K562 (cell line): ENCODE results near the gene MYB. TPM values are rescaled to one million over a fixed set of nuclear protein-coding genes. Genes with fewer than 3 reads are reported as not detected.

Source experiments
- CREB1 ChIP-seq, 2 experiments: sonication (generic) in 1 of 2; formaldehyde crosslinking in 1 of 2; IDR thresholded peaks; 2 replicates each; pipeline versions ENCODE4 v1.6.1 to v1.8.0; 2012 to 2022; ENCODE audit warnings: inconsistent platforms in 1 of 2, mild to moderate bottlenecking in 1 of 2, missing genetic modification reagents in 1 of 2, moderate library complexity in 1 of 2
- DPF2 ChIP-seq: fragments of 450-650 bp; IDR thresholded peaks from 2 replicates; pipeline ENCODE4 v1.6.1; 2016
- GTF2E2 ChIP-seq: fragments of 200-800 bp; sonication (Bioruptor generic); IDR thresholded peaks from 2 replicates; pipeline ENCODE4 v1.6.1; 2016; ENCODE audit warnings: missing genetic modification characterization, missing compliant biosample characterization
- MTF1 ChIP-seq: fragments of 250-450 bp; sonication (Bioruptor Pico); IDR thresholded peaks from 2 replicates; pipeline ENCODE4 v1.9.0; 2021; ENCODE audit warnings: moderate library complexity, mild to moderate bottlenecking, inconsistent platforms, borderline replicate concordance
- NR2C2 ChIP-seq, 2 experiments: fragments of 200-800 bp in 1 of 2; sonication (Bioruptor generic) in 1 of 2; sonication (generic) in 1 of 2; formaldehyde crosslinking in 1 of 2; IDR thresholded peaks; 2 replicates each; pipeline versions ENCODE4 v1.6.1 to v1.8.0; 2016 to 2022; ENCODE audit warnings: mild to moderate bottlenecking in 1 of 2, missing compliant biosample characterization in 1 of 2, missing genetic modification characterization in 1 of 2, missing genetic modification reagents in 1 of 2
- RUNX1 ChIP-seq: sonication (generic); IDR thresholded peaks from 2 replicates; pipeline ENCODE4 v1.6.1; 2016; ENCODE audit warnings: antibody characterized with exemption, low read depth
- ZNF239 ChIP-seq: fragments of 250-450 bp; sonication (Bioruptor Pico); IDR thresholded peaks from 2 replicates; pipeline ENCODE4 v1.4.0; 2020; ENCODE audit warnings: mild to moderate bottlenecking
- ZNF3 ChIP-seq: fragments of 250-450 bp; sonication (Bioruptor Pico); IDR thresholded peaks from 2 replicates; pipeline ENCODE4 v1.5.0; 2021; ENCODE audit warnings: mild to moderate bottlenecking, moderate library complexity
- ZNF384 ChIP-seq: IDR thresholded peaks from 2 replicates; pipeline ENCODE4 v1.6.1; 2012; ENCODE audit warnings: low read depth, low read length, improper control_type of control experiment
- polyA plus RNA-seq, 8 experiments: library from polyadenylated mRNA; depleted of rRNA in 4 of 8; stranded (reverse) in 5 of 8; unstranded in 3 of 8; fragments of >200 nt; fragmentation: Nextera tagmentation in 2 of 8; fragmentation: Illumina TruSeq in 1 of 8; extraction: Ambion mirVana in 2 of 8; extraction: Trizol in 1 of 8; gene quantifications; 2 replicates each; pipeline versions ENCODE4 v1.2.1 to v1.2.3, GENCODE V29; 2011 to 2014; ENCODE audit warnings: inconsistent platforms in 1 of 8, missing spikeins in 1 of 8
- total RNA-seq, 7 experiments: library from RNA; depleted of rRNA in 6 of 7; stranded (reverse); fragments of >200 nt in 6 of 7; fragmentation: Illumina TruSeq in 2 of 7; extraction: Trizol in 2 of 7; gene quantifications; 2 replicates each; pipeline versions ENCODE4 v1.2.1 to v1.2.3, GENCODE V29; 2011 to 2021; ENCODE audit warnings: low replicate concordance in 1 of 7
- TF ChIP-seq, protein P1 (sequence below), 2 experiments: fragments of 450-650 bp; IDR thresholded peaks; 2 replicates each; pipeline ENCODE4 v1.6.1; 2016; ENCODE audit warnings: mild to moderate bottlenecking in 2 of 2, borderline replicate concordance in 1 of 2, low read depth in 1 of 2, moderate library complexity in 1 of 2
- TF ChIP-seq, protein P2 (sequence below): sonication (generic); formaldehyde crosslinking; IDR thresholded peaks from 2 replicates; pipeline ENCODE4 v1.8.1; 2022; ENCODE audit warnings: missing genetic modification reagents
- TF ChIP-seq, protein P3 (sequence below): fragments of 250-450 bp; sonication (Bioruptor Pico); IDR thresholded peaks from 2 replicates; pipeline ENCODE4 v1.5.0; 2022; ENCODE audit warnings: mild to moderate bottlenecking
- TF ChIP-seq, protein P4 (sequence below): sonication (generic); IDR thresholded peaks from 2 replicates; pipeline ENCODE4 v1.6.1; 2016

Gene MYB
- total and polyA plus RNA-seq, 9 of the 15 experiments (the other 6 are each of a cell fraction or from before 2014, with no cell fraction given) = 35.8 to 218 (median 140) TPM

GRCh38 chr6:135145063-135145800, 35.9 kb upstream of the MYB start (continued):
- TF ChIP-seq, protein P1, sequence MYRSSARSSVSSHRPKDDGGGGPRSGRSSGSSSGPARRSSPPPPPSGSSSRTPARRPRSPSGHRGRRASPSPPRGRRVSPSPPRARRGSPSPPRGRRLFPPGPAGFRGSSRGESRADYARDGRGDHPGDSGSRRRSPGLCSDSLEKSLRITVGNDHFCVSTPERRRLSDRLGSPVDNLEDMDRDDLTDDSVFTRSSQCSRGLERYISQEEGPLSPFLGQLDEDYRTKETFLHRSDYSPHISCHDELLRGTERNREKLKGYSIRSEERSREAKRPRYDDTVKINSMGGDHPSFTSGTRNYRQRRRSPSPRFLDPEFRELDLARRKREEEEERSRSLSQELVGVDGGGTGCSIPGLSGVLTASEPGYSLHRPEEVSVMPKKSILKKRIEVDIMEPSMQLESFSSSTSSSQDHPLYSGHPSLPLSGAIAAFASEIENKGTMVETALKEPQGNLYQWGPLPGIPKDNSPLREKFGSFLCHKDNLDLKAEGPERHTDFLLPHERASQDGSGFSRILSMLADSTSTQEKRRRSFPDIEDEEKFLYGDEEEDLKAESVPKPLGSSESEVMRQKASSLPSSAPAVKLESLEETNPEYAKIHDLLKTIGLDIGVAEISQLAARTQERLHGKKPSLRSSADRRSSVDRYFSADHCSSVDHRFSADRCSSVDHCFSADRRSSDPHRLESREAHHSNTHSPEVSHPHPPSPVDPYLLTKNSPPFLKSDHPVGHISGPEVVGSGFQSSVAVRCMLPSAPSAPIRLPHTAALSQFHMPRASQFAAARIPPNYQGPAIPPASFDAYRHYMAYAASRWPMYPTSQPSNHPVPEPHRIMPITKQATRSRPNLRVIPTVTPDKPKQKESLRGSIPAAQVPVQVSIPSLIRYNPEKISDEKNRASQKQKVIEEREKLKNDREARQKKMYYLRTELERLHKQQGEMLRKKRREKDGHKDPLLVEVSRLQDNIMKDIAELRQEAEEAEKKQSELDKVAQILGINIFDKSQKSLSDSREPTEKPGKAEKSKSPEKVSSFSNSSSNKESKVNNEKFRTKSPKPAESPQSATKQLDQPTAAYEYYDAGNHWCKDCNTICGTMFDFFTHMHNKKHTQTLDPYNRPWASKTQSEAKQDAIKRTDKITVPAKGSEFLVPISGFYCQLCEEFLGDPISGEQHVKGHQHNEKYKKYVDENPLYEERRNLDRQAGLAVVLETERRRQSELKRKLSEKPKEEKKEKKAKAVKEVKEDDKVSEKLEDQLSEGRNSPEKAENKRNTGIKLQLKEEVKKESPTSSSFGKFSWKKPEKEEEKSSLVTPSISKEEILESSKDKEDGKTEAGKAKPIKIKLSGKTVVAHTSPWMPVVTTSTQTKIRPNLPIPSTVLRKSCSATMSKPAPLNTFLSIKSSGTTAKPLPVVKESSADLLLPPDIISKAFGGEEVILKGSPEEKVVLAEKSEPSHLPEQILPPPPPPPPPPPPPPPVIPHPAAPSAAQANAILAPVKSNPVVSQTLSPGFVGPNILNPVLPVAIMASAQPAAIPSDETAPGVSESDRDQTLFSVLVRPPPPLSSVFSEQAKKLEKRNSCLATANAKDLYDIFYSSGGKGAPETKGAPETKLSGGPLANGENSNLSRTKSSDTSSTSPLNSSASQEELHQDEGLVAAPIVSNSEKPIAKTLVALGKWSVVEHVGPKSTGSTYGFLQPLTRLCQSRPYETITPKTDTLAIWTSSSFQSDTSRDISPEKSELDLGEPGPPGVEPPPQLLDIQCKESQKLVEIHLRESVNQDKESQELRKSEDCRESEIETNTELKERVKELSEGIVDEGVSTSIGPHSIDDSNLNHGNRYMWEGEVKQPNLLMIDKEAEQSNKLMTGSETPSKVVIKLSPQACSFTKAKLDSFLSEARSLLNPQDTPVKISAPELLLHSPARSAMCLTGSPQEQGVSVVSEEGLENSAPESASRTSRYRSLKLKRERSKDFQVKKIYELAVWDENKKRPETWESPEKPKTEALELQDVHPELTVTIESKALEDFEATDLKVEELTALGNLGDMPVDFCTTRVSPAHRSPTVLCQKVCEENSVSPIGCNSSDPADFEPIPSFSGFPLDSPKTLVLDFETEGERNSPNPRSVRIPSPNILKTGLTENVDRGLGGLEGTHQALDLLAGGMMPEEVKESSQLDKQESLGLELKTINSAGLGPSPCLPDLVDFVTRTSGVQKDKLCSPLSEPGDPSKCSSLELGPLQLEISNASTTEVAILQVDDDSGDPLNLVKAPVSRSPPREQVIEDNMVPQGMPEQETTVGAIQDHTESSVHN (IDR thresholded peaks at IDR 0.05; ENCODE audit: borderline replicate concordance in 1 of 2, low read depth in 1 of 2) = 0 out of 4 replicates have a peak, but pooled peaks of 1 of the 2 experiments have one; percentile 17
- TF ChIP-seq, protein P2, sequence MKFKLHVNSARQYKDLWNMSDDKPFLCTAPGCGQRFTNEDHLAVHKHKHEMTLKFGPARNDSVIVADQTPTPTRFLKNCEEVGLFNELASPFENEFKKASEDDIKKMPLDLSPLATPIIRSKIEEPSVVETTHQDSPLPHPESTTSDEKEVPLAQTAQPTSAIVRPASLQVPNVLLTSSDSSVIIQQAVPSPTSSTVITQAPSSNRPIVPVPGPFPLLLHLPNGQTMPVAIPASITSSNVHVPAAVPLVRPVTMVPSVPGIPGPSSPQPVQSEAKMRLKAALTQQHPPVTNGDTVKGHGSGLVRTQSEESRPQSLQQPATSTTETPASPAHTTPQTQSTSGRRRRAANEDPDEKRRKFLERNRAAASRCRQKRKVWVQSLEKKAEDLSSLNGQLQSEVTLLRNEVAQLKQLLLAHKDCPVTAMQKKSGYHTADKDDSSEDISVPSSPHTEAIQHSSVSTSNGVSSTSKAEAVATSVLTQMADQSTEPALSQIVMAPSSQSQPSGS (CRISPR knock-in tag) = no peak
- no peak for TF ChIP-seq CREB1 (IDR thresholded peaks at IDR 0.05)
- TF ChIP-seq CREB1 (CRISPR knock-in tag; IDR thresholded peaks at IDR 0.05) = no peak
- TF ChIP-seq MTF1 (CRISPR knock-in tag) = no peak
- TF ChIP-seq ZNF3 = 0 out of 2 replicates have a peak, but pooled peaks have one; percentile 1
- no peak for TF ChIP-seq ZNF239 (CRISPR knock-in tag)
- TF ChIP-seq ZNF384 = peak; percentile 4; the same call in 1 of the 2 replicates
- no peak for TF ChIP-seq DPF2
- TF ChIP-seq, protein P3, sequence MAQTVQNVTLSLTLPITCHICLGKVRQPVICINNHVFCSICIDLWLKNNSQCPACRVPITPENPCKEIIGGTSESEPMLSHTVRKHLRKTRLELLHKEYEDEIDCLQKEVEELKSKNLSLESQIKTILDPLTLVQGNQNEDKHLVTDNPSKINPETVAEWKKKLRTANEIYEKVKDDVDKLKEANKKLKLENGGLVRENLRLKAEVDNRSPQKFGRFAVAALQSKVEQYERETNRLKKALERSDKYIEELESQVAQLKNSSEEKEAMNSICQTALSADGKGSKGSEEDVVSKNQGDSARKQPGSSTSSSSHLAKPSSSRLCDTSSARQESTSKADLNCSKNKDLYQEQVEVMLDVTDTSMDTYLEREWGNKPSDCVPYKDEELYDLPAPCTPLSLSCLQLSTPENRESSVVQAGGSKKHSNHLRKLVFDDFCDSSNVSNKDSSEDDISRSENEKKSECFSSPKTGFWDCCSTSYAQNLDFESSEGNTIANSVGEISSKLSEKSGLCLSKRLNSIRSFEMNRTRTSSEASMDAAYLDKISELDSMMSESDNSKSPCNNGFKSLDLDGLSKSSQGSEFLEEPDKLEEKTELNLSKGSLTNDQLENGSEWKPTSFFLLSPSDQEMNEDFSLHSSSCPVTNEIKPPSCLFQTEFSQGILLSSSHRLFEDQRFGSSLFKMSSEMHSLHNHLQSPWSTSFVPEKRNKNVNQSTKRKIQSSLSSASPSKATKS = no peak
- TF ChIP-seq, protein P4, sequence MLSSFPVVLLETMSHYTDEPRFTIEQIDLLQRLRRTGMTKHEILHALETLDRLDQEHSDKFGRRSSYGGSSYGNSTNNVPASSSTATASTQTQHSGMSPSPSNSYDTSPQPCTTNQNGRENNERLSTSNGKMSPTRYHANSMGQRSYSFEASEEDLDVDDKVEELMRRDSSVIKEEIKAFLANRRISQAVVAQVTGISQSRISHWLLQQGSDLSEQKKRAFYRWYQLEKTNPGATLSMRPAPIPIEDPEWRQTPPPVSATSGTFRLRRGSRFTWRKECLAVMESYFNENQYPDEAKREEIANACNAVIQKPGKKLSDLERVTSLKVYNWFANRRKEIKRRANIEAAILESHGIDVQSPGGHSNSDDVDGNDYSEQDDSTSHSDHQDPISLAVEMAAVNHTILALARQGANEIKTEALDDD = peak; percentile 30; the same call in 1 of the 2 replicates
- TF ChIP-seq GTF2E2 = peak; percentile 53
- no peak for TF ChIP-seq NR2C2 (CRISPR knock-in tag; IDR thresholded peaks at IDR 0.05)
- 0 out of 2 replicates have a peak, but pooled peaks have one; percentile 34 for TF ChIP-seq NR2C2 (tag; IDR thresholded peaks at IDR 0.05)
- no peak for TF ChIP-seq RUNX1
